IMR-90 (cell line): ENCODE measurements around the gene KMT2E. TPM values are rescaled to one million over a fixed set of nuclear protein-coding genes. Genes with fewer than 3 reads are reported as not detected.

Experiments used
- ATAC-seq: fragments of 200-7000 bp; cut with Tn5 transposase; 2 replicates; pipeline ENCODE4 v1.9.1; 2020; ENCODE audit warnings: low read depth, mild to moderate bottlenecking, moderate library complexity
- BruUV-seq: library from RNA; stranded (reverse); fragments of 400-500 nt; replicated peaks from 2 replicates; lab custom pipeline; 2021; lab: Mats Ljungman, UMichigan
- CTCF ChIA-PET: fragments of 300-600 bp; formaldehyde crosslinking; extraction: SDS; loops from one replicate; lab custom pipeline; 2021; ENCODE audit warnings: antibody characterized with exemption; lab: Yijun Ruan, JAX
- POLR2A ChIA-PET: fragments of 300-600 bp; sonication (Branson Sonifier 250); formaldehyde crosslinking; loops from one replicate; lab custom pipeline; 2022; ENCODE audit warnings: antibody characterized with exemption; ENCODE audit not compliant: unreplicated experiment; lab: Charles Lee
- DNase-seq: peaks from one replicate; pipeline ENCODE4 v3.0.0; 2013
- H2AFZ ChIP-seq: replicated peaks from 2 replicates; pipeline ENCODE3; 2013; ENCODE audit warnings: low read length, mild to moderate bottlenecking; ENCODE audit not compliant: poor library complexity
- H2AK5ac ChIP-seq: 2 replicates; pipeline ENCODE4 v1.6.1; 2013; ENCODE audit warnings: low read depth, low read length, inconsistent platforms
- H2AK9ac ChIP-seq: replicated peaks from 2 replicates; pipeline ENCODE3; 2013; ENCODE audit warnings: mild to moderate bottlenecking, low read depth, low read length, moderate library complexity; ENCODE audit not compliant: poor library complexity
- H2BK120ac ChIP-seq: 2 replicates; pipeline ENCODE4 v1.6.1; 2013; ENCODE audit warnings: low read depth, low read length, inconsistent platforms
- H2BK15ac ChIP-seq: 3 replicates; pipeline ENCODE4 v1.6.1; 2013; ENCODE audit warnings: low read depth, low read length, inconsistent platforms
- H2BK20ac ChIP-seq: 2 replicates; pipeline ENCODE4 v1.6.1; 2013; ENCODE audit warnings: low read depth, mild to moderate bottlenecking, inconsistent platforms, low read length, moderate library complexity
- H2BK5ac ChIP-seq: 2 replicates; pipeline ENCODE4 v1.6.1; 2013; ENCODE audit warnings: mild to moderate bottlenecking, low read depth, low read length, inconsistent platforms; ENCODE audit not compliant: poor library complexity, severe bottlenecking
- H3K14ac ChIP-seq: replicated peaks from 2 replicates; pipeline ENCODE4 v1.6.1; 2013; ENCODE audit warnings: low read depth, low read length, inconsistent platforms
- H3K18ac ChIP-seq: 2 replicates; pipeline ENCODE4 v1.6.1; 2013; ENCODE audit warnings: low read depth, low read length, control low read depth
- H3K23ac ChIP-seq: 2 replicates; pipeline ENCODE4 v1.6.1; 2013; ENCODE audit warnings: low read depth, low read length, inconsistent platforms
- H3K27ac ChIP-seq: 2 replicates; pipeline ENCODE4 v1.5.1; 2013; ENCODE audit warnings: mild to moderate bottlenecking, control low read depth, low read length; ENCODE audit not compliant: insufficient read depth
- H3K27me3 ChIP-seq: 2 replicates; pipeline ENCODE4 v1.6.1; 2013; ENCODE audit warnings: low read length; ENCODE audit not compliant: control insufficient read depth, insufficient read depth
- H3K36me3 ChIP-seq: 2 replicates; pipeline ENCODE4 v1.6.1; 2013; ENCODE audit warnings: low read length, mixed read lengths; ENCODE audit not compliant: control insufficient read depth, insufficient read depth
- H3K4ac ChIP-seq: 2 replicates; pipeline ENCODE4 v1.6.1; 2013; ENCODE audit warnings: low read depth, low read length, inconsistent platforms
- H3K4me1 ChIP-seq: 2 replicates; pipeline ENCODE4 v1.6.1; 2013; ENCODE audit warnings: low read length, mixed read lengths; ENCODE audit not compliant: control insufficient read depth, insufficient read depth
- H3K4me2 ChIP-seq: 2 replicates; pipeline ENCODE4 v1.6.1; 2013; ENCODE audit warnings: low read depth, mild to moderate bottlenecking, control low read depth, low read length, moderate library complexity
- H3K4me3 ChIP-seq: 2 replicates; pipeline ENCODE4 v1.5.1; 2013; ENCODE audit warnings: low read depth, mild to moderate bottlenecking, control low read depth, low read length, moderate library complexity; ENCODE audit not compliant: insufficient read depth
- H3K56ac ChIP-seq: 2 replicates; pipeline ENCODE4 v1.6.1; 2013; ENCODE audit warnings: low read length, inconsistent platforms; ENCODE audit not compliant: insufficient read depth; ENCODE audit errors: extremely low read depth
- H3K79me1 ChIP-seq, 2 experiments: 2 replicates each; pipeline ENCODE4 v1.6.1; 2013; ENCODE audit warnings: low read length in 2 of 2, inconsistent platforms in 1 of 2, low read depth in 1 of 2
- H3K9ac ChIP-seq: 2 replicates; pipeline ENCODE4 v1.6.1; 2013; ENCODE audit warnings: low read depth, low read length, control low read depth
- H3K9me1 ChIP-seq: 2 replicates; pipeline ENCODE4 v1.6.1; 2013; ENCODE audit warnings: low read length, inconsistent platforms; ENCODE audit not compliant: insufficient read depth
- H3K9me3 ChIP-seq: 2 replicates; pipeline ENCODE4 v1.6.1; 2013; ENCODE audit warnings: low read length; ENCODE audit not compliant: control insufficient read depth, insufficient read depth
- H4K20me1 ChIP-seq: 2 replicates; pipeline ENCODE4 v1.6.1; 2013; ENCODE audit warnings: low read length, inconsistent platforms; ENCODE audit not compliant: insufficient read depth
- H4K5ac ChIP-seq: 2 replicates; pipeline ENCODE4 v1.6.1; 2013; ENCODE audit warnings: mild to moderate bottlenecking, low read depth, low read length, control low read depth
- H4K8ac ChIP-seq, 2 experiments: 2 replicates each; pipeline ENCODE4 v1.6.1; 2013; ENCODE audit warnings: low read depth in 2 of 2, low read length in 2 of 2, control low read depth in 1 of 2, inconsistent platforms in 1 of 2
- H4K91ac ChIP-seq: 2 replicates; pipeline ENCODE4 v1.6.1; 2013; ENCODE audit warnings: low read depth, low read length, inconsistent platforms; ENCODE audit not compliant: insufficient read depth
- MAFK ChIP-seq: IDR thresholded peaks from 2 replicates; pipeline ENCODE4 v1.6.1; 2012; ENCODE audit warnings: low read depth, low read length, improper control_type of control experiment
- WGBS, 2 experiments: methylation state at CpG; one replicate each; pipeline versions ENCODE4 v1.1.5 to v1.1.7; 2013; ENCODE audit warnings: missing lambda C conversion rate in 2 of 2; ENCODE audit not compliant: insufficient read length in 1 of 2; ENCODE audit errors: extremely low coverage in 2 of 2; 5-methylcytosine and 5-hydroxymethylcytosine counted together
- dilution Hi-C: fragments of 300-500 bp; cut with HindIII; formaldehyde crosslinking; loops from one replicate; pipeline ENCODE4 v1.14.3; 2018; ENCODE audit warnings: low sequenced_read_pairs; ENCODE audit not compliant: unreplicated experiment
- in situ Hi-C: fragments of 300-500 bp; cut with MboI; formaldehyde crosslinking; loops from 3 replicates; pipeline ENCODE4 v1.14.3; 2019; ENCODE audit warnings: low sequenced_read_pairs, inconsistent platforms, mixed read lengths
- intact Hi-C: fragments of 100-400 bp; cut with micrococcal nuclease; formaldehyde crosslinking; loops from 2 replicates; pipeline ENCODE4 v1.10.0; 2022
- polyA plus RNA-seq, 3 experiments: library from polyadenylated mRNA; depleted of rRNA; stranded (reverse); fragments of >200 nt; gene quantifications; 2 replicates each; pipeline ENCODE4 v1.2.3, GENCODE V29; 2012; ENCODE audit warnings: low replicate concordance in 1 of 3
- total RNA-seq: library from RNA; depleted of rRNA; stranded (reverse); fragments of >200 nt; gene quantifications from 2 replicates; pipeline ENCODE4 v1.2.3, GENCODE V29; 2012

The KMT2E gene
- total and polyA plus RNA-seq, 2 of the 4 experiments (the other 2 are of a cell fraction), result 16.8 to 79.2 TPM

- H2AFZ ChIP-seq, result no peak overlapping the region
- no peak overlapping the region for H2BK120ac ChIP-seq
- H3K79me1 ChIP-seq, result peaks cover 27 to 58% of the 10 kb centered on the region in 2 experiments
- H2BK5ac ChIP-seq, result peak overlapping the region; percentile 60
- POLR2A ChIA-PET, result no interaction called here
- no peak overlapping the region for H3K56ac ChIP-seq
- CTCF ChIA-PET, result no interaction called here
- no peak overlapping the region for H4K91ac ChIP-seq
- no peak overlapping the region for H2AK9ac ChIP-seq
- no peak overlapping the region for H3K4me3 ChIP-seq
- H2BK20ac ChIP-seq, result no peak overlapping the region
- H3K18ac ChIP-seq, result no peak overlapping the region
- no TSS peak for BruUV-seq
- no CpG with 5 or more reads among the region's 1 CpG for WGBS, 2 experiments
- peaks cover 48% of the 10 kb centered on the region for H4K20me1 ChIP-seq
- peak; percentile 82 for ATAC-seq
- no peak; the same call in 1 of the 2 replicates for TF ChIP-seq MAFK
- H4K5ac ChIP-seq, result no peak overlapping the region
- H2AK5ac ChIP-seq, result no peak overlapping the region
- no peak overlapping the region for H3K23ac ChIP-seq
- dilution Hi-C loops (no loop called here), in situ Hi-C loops (no loop called here), intact Hi-C loops (loop anchor here (5.0 kb wide), 1 partner anchor 41 kb away; no protein-coding TSS in a partner anchor)
- DNase-seq, result peak; percentile 75
- no peak overlapping the region for H3K4me2 ChIP-seq
- no peak overlapping the region for H3K14ac ChIP-seq
- no peak overlapping the region for H3K9ac ChIP-seq
- H3K36me3 ChIP-seq, result peaks cover 36% of the 10 kb centered on the region
- H3K27ac ChIP-seq, result no peak overlapping the region
- H2BK15ac ChIP-seq, result no peak overlapping the region
- peaks cover 14% of the 10 kb centered on the region; the same call in 1 of the 2 replicates for H3K9me1 ChIP-seq
- H3K9me3 ChIP-seq, result no peaks in the 10 kb centered on the region
- H4K8ac ChIP-seq, result no peak overlapping the region
- H3K27me3 ChIP-seq, result no peaks in the 10 kb centered on the region
- peaks cover 6% of the 10 kb centered on the region; the same call in 1 of the 2 replicates for H3K4me1 ChIP-seq
- H3K4ac ChIP-seq, result no peak overlapping the region
Observed at GRCh38 chr7:105046414-105046813, 32.4 kb downstream of the KMT2E start.
